T-helper 22 cell (primary cell): Measurements from ENCODE around the gene ASPSCR1.
"Not testable (repeated sequence)": the region's sequence is repeated elsewhere in the genome, so short reads cannot be mapped to it uniquely, and the experiment has no call there.

Experiments used
- DNase-seq: peaks from one replicate; pipeline ENCODE4 v3.0.0-alpha.2; 2020; ENCODE audit warnings: low read depth

ASPSCR1 gene

DNA sequence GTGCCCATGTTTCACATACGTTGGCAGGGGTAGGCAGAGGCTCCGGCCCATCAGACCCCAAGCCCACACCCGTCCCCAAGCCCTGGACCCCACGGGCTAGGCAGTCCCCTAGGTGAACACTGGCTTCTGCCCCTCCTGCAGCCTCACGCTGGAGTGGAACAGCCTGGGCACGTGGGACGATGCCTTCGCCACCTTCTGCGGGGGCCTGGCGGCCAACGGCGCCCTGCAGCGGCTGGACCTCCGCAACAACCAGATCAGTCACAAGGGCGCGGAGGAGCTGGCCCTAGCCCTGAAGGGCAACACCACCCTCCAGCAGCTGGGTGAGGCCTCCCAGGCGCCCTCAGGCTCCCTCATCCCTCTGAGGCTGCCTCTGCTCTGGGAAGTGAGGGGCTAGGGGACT, 47.4 kb downstream of the ASPSCR1 start:
- no peak for DNase-seq

DNA sequence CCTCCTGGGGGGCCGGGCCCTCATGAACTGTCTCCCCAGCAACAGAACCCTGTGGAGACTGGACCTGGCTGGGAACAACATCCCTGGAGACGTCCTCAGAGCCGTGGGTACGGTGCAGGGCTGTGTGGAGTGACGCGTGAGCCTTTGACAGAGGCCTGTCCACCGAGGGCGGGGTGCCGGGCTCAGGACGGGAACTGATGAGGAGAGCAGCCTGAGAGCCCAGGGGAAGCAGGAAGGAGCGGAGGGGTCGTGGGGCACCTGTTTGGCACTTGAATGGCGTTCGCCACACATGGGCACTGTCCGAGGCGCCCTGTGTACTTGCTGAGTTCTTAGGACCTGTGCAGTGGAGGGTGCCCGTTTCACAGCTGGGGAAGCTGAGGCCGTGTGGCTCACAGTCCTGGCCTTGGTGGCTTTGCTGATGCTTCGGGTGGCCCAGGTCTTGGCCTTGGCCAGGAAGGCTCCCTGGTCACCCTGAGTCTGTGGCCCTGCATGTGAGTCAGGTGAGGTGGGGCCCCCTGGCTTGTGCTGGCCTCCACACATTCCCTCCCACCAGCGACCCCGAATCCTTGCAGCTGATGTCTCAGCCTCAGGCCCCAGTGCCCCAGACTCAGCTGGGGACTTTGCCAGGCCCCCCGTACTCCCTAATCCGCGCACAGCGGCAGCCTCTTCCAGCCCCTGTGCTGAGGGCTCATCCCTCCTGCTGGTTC, 48.1 kb downstream of the ASPSCR1 start:
- no peak for DNase-seq

DNA sequence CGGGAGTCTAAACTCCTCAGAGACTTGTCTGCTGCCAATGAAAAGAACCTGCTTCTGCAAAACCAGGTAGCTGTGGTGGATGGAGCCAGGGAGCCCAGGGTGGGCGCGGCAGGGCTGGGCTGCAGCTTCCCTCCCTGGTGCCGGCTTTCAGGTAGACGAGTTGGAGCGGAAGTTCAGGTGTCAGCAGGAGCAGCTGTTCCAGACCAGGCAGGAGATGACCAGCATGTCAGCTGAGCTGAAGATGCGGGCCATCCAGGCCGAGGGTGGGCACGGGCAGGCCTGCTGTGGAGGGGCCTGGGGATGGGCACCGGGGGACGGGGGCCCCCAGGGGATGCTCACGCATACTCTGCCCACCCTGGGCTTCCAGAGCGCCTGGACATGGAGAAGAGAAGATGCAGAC, 50.8 kb downstream of the ASPSCR1 start:
- DNase-seq = no peak

DNA sequence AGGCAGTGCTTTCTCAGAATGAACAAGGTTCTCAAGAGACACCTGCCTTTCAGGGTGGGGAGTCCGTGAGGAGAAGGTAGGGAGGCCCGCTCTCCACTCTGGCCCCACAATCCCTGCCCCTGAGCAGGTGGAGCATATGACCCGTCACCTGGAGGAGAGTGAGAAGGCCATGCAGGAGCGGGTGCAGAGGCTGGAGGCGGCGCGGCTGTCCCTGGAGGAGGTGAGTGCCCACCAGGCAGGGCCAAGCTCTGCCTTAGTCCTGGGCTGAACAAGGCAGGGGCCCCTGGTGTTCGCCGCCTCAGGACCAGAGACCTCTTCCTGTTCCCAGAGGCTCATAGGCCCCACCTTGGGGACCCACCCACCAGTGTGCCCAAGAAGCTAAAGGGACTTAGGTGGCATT, 51.5 kb downstream of the ASPSCR1 start:
- no peak for DNase-seq

DNA sequence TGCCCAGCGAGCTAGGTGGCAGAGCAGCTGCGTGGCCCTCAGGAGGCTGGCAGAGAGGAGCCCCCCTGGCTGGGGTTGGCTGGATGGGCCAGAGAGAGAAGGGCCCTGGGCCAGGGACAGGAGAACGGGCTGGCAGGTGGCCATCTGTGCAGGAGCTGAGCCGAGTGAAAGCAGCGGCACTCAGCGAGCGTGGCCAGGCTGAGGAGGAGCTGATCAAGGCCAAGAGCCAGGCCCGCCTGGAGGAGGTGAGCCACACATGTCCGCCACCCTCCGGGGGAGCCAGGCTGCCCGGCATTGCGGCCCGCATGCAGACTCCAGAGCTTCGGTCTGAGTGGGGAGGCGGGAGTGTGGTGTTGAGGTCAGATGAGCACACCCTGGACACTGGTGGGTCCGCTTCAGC, 52.0 kb downstream of the ASPSCR1 start:
- no peak for DNase-seq

DNA sequence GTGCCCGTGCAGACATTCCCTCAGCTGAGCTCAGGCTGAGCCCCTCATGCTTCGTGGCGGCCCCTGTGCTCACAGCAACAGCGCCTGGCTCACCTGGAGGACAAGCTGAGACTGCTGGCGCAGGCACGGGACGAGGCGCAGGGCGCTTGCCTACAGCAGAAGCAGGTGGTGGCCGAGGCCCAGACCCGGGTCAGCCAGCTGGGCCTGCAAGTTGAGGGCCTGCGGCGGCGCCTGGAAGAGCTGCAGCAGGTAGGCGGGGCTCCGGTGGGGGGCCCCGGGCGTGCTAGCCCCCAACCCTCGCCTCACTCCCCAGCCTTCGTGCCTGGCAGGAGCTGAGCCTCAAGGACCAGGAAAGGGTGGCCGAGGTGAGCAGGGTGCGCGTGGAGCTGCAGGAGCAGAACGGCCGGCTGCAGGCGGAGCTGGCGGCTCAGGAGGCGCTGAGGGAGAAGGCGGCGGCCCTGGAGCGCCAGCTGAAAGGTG, 52.6 kb downstream of the ASPSCR1 start:
- DNase-seq = no peak

DNA sequence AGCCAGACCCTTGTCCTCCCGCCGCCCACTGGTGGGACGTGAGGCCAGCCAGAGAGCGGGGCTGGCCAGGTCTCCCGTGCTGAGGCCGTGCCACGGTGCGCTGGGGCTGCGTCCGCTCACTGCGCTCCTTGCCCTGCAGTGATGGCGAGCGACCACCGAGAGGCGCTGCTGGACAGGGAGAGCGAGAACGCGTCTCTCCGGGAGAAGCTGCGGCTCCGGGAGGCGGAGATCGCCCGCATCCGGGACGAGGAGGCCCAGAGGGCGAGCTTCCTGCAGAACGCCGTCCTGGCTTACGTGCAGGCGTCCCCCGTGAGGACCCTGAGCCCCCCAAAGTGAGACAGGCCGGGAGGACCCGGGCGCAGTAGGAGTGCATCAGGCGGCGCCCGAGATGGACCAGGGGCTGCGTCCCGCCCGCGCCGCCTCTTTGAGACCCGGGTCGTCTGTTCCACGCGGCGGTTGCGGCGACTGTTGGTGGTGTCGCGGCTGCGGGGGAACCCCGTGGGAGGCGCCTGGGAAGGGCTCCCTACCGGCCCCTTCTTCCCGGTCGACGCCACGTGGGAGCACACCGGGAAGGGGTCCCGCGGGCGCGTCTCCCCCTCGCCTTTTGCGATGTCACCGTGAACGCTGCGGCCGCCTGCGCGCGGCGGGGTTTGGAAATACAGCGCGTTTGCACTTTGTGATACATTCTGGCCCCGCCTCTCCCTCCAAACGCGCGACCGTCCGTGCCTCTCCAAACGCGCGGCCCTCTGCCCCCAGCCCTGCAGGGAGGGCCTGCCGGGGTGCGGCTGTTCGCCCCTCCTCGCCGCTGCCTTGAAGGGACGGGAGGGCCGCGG, 53.3 kb downstream of the ASPSCR1 start:
- DNase-seq = peak; percentile 64

DNA sequence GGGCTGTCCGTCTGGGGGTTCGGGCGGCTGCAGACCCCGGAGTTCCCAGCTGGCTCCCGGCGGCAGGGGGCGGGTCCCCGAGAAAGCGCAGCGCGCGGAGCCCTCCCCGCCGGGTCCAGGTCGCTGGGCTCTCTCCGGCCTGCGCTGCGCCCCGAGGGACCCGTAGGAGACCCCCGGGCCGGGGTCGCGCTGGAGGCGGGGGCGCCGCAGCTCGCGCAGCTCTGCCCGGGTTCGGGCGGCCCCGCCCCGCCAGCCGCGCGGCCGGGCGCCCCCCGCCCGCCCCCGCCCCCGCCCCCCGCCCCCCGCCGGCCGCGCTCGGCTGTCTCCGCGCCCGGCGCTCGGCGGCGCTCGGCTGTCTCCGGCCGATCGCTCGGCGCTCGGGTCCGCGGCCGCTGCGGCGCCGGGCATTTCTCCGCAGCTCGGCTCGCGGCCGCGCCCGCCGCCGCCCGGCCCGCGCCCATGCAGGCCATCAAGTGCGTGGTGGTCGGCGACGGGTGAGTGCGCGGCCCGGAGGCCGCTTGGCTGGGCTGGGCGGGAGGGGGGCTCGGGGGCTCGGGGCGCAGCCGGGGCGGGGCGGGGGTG, 54.0 kb downstream of the ASPSCR1 start, which contains the start of gene RAC3:
TSS of gene RAC3 (plus strand) at position 376 of the 582 bp plus-strand sequence. CDS start at position 460, 84 bp downstream.
- DNase-seq = no peak

DNA sequence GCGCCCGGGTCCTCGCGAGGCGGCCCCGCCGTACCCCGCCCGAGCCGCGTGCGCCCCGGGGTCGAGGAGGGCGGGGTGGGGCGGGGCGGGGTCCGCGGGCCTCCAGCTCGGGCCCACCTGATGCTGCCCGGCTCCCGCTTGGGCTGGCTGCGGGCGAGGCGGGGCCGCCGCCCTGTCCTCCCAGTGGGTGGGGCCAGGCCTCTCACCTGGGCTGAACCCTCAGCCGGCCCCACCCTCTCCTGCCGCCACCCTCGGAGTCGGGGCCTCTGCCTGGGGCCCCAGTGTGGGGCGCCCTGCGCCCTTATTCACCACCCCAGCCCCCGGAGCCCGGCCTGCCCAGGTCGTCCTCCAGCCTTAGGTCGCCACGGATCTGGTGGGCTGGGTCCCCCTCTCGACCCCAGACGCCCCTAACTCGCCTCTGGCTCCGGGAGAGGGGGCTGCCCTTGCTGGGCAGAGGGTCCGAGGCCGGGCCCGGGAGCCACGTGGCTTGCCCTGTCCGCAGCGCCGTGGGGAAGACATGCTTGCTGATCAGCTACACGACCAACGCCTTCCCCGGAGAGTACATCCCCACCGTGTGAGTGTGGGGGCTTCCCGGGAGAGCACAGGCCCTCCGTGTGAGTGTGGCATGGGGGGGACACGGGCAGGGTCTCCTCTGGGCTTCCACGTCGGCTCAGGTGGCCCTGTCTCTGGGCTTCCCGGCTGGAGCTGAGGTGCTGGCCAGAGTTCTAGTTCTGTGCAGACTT, 54.6 kb downstream of the ASPSCR1 start:
- DNase-seq = peak; percentile 37

DNA sequence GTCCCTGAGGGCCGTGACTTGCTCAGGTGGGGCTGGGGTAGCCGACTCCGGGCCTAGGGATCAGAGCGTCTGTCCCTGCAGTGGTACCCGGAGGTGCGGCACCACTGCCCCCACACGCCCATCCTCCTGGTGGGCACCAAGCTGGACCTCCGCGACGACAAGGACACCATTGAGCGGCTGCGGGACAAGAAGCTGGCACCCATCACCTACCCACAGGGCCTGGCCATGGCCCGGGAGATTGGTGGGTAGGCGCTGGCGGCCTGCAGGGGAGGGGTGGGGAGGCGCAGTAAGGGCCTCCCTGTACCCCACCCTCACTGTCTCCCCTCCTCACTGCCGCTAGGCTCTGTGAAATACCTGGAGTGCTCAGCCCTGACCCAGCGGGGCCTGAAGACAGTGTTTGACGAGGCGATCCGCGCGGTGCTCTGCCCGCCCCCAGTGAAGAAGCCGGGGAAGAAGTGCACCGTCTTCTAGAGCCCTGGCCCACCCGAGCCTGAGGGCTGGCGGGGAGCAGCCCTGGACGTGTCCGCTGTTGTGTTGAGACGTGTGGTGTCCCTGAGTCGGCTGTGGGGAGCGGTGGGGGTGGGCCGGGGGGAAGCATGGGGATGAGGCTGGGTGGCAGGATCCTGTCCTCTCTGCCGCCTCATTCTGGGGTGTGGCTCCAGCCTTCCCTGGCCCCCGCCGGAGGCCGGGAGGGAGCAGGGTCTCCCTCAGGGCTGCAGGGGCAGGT, 56.1 kb downstream of the ASPSCR1 start:
- no peak for DNase-seq

DNA sequence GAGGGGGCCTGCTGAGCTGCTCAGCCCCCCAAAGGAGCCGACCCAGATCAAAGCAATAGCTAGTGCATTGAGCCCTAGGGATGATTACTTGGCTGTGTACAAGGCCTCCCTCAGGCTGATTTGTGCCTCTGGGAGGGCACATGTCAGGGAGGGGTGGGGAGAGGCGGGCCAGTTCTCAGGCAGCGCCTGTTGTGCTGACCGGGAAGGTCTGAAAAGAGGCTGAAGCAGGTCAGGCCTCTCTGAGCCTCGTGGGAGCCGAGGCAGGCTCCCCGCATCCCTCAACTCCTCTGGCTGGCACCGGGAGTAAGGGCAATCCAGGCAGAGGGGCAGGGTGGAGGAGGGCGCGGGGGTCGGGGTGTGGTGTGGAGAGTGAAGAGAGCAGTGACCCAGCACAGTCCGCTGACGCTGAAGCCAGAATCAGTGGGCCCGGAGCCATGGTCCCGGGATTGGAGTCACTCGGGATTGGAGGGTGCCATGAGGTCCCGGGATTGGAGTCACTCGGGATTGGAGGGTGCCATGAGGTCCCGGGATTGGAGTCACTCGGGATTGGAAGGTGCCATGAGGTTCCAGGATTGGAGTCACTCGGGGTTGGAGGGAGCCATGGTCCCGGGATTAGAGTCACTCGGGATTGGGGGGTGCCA, 57.1 kb downstream of the ASPSCR1 start:
- no peak for DNase-seq

DNA sequence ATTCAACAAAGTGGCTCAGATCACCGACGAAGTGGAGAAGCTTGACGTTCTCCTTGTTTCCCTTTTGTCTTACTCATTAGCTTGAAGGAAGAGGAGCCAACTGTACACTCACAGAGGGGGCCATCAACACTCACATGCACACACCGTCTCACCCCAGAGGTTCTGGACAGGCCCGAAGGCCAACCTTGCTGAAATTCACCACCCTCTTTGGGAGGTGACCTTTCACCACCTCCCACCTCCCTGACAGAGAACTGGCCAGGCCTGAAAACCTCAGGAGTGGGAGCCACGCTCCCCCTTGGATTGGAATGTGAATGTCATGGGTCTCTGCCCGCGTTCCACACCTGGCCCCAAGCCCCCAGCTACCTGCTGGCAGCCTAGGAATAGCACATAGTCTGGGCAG, 58.1 kb downstream of the ASPSCR1 start:
- DNase-seq = no peak

DNA sequence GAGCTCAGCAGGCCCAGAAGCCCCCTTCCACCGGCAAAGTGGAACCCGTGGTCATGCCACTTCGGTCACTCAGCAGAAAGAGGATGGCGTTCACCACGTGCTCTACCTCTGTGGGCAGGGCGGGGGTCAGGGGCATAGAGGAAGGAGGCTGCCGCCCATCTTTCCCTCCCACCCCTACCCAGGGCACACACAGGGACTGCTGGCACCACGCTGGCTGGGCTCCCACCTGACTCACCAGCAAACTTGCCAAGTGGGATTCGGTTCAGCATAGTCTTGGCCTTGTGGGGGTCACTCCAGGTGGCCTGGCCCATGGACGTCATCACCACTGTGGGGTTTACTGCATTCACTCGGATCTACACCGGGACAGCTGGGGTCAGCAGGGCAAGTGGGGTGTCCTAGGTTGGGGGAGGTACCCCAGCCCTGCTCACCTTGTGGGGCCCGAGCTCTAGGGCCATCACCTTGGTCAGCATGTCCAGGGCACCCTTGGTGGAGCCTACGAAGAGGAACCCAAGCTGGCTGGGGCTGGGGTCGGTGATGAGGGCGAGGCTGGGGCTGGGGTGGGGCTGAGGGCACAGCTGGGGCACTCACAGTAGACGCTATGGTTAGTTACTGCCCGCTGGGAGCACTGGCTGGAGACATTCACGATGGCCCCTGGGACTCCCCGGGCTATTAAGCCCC, 58.7 kb downstream of the ASPSCR1 start:
- no peak for DNase-seq

DNA sequence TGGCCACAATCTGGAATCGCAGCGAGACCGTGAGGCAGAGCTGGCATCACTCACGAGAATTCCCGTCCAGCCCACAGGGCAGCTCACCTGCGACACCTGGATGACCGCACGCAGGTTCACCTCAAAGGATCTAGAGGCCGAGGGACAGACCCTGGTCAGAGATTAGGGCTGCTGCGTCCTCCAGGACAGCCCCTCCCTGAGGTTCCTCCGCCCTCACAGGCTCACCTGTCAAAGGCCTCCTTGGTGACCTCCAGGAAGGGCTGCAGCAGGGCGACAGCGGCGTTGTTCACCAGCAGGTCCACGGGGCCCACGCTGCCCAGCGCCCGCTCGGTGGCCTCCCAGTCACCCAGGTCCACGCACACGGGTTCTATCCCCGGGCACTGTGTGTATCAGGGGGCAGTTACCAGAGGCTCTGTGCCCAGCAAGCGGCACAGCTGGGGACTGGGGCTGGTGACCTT, 59.2 kb downstream of the ASPSCR1 start:
- no peak for DNase-seq

DNA sequence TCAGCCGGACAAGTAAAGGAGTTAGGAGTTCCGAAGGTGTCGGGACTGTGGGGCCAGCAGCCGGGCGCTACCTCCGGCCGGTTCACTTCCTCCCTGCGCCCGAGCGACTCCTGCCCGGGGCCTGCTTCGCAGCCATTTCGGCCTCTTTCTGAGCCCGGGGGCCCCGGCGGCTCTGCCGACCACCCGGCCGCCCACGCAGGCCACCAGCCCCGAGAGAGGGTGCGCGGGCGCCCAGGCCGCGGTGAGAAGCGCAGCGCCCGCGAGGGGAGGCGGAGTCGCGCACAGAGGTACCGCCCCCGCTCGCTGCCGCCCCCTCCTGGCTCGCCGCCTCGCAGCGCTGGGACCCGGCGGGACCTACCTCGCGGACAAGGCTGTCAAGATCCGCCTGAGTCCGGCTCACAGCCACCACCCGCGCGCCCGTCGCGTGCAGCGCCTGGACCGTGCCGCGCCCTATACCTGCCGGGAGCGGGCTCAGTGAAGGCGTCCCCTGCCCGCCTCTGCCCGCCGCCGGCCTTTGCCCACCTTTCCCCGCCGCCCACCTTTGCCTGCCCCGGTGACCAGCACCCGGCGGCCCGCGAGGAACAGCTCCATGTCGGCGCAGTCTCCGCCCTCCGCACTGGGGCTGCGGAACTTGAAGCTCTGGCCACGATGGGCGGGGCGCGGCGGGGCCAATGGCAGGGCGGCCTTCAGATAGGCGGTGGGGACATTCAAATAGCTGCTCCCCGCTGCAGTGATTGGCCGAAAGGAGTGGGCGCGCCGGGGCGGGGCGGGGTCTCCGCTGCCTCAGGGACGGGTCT, 59.9 kb downstream of the ASPSCR1 start, which contains the start of gene DCXR:
TSS of gene DCXR (minus strand) at position 606 of the 797 bp plus-strand sequence. CDS start at position 591, 15 bp downstream.
- DNase-seq = peak; percentile 93

DNA sequence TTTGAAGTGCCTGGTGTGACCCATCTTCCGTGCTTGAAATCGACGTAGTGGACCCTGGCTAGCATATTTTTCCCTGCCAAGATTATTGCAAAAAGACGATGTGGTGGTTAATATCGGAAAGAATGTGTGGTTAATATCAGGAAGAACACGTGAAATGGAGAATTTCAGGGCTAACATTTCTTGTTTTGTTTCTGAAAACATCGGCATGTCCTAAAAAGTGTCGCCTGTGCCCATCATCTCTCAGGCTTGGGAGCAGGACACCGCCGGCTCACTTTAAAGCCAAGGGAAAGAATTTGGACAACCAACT, 60.4 kb downstream of the ASPSCR1 start:
- no peak for DNase-seq

DNA sequence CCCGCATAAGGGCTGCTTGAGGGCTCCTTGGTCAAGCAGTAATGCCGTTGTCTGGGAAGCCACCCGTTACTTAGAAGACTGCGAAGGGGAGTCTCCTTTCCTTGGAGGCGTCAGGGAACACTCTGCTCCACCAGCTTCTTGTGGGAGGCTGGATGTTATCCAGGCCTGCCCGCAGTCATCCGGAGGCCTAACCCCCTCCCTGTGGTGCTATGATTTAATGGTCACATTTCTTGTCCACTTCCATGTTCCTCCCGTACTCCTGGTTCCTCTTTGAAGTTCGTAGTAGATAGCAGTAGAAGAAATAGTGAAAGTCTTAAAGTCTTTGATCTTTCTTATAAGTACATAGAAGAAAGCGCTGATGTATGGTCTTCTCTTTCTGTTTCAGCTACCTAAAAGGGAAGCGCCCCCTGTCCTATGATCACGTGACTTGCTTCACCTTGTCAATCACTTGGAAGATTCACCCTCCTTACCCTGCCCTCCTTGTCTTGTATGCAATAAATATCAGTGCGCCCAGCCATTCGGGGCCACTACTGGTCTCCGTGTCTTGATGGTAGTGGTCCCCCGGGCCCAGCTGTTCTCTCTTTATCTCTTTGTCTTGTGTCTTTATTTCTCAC, 61.5 kb downstream of the ASPSCR1 start:
- not testable (repeated sequence) for DNase-seq

DNA sequence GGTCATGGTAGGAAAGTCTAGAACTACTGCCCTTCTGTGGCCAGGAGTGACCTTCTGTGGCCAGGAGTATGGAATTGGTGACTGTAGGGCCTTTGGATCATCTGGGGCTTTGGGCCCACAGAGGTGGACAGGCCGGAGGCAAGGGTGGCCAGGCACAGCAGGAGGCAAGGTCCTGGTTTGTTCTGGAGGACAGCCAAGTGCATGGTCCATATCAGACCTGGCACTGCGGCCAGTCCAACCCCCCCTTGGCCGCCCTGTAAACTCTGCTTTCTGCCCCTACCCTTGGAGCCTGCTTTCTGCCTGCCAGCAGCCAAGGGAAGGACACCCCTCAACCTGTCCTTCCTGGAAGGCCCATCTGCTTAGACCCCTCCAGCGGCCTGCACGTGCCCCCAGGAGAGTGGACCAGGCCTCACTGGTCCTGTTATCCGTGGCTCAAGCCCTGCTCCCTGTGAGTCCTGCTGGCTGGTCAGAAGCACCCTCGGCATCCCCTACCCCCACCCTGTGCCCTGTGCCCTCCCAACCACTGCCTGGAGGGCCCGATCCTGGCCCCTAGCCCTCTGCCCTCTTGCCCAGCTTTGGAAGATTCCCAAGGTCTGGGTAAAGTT, 62.4 kb downstream of the ASPSCR1 start:
- no peak for DNase-seq
